ENCODE data around the gene SIRT7.
"Not testable (repeated sequence)": the region's sequence is repeated elsewhere in the genome, so short reads cannot be mapped to it uniquely, and the experiment has no call there.

SIRT7 gene

GRCh38 chr17:81954131-81955057, 36.4 kb upstream of the SIRT7 start:
- no peak for DNase-seq

- not testable (repeated sequence) for DNase-seq
Observed at GRCh38 chr17:81953443-81953842, 35.5 kb upstream of the SIRT7 start.

- DNase-seq: no peak
Observed at GRCh38 chr17:81952792-81953228, 34.8 kb upstream of the SIRT7 start.

GRCh38 chr17:81951785-81952684, 34.1 kb upstream of the SIRT7 start:
- no peak for DNase-seq

GRCh38 chr17:81950501-81950900, 32.5 kb upstream of the SIRT7 start:
- DNase-seq: no peak

GRCh38 chr17:81948635-81949378, 30.8 kb upstream of the SIRT7 start:
- no peak for DNase-seq

GRCh38 chr17:81947189-81947588, 29.2 kb upstream of the SIRT7 start, which contains the start of gene MYADML2:
TSS of gene MYADML2 (minus strand) at chr17:81947233. CDS start at chr17:81941741, 5,492 bp downstream.
- DNase-seq: no peak

GRCh38 chr17:81944858-81945257, 26.9 kb upstream of the SIRT7 start:
- DNase-seq: no peak

GRCh38 chr17:81942167-81942553, 24.2 kb upstream of the SIRT7 start:
- DNase-seq: no peak

GRCh38 chr17:81941484-81942166, 23.6 kb upstream of the SIRT7 start:
- no peak for DNase-seq

GRCh38 chr17:81940538-81941483, 22.8 kb upstream of the SIRT7 start:
- no peak for DNase-seq

- no peak for DNase-seq
Observed at GRCh38 chr17:81939881-81940385, 22.0 kb upstream of the SIRT7 start.

- no peak for DNase-seq
Observed at GRCh38 chr17:81939218-81939617, 21.2 kb upstream of the SIRT7 start.

- no peak for DNase-seq
Observed at GRCh38 chr17:81935709-81936084, 17.7 kb upstream of the SIRT7 start.

GRCh38 chr17:81934850-81935708, 17.1 kb upstream of the SIRT7 start:
- no peak for DNase-seq

- DNase-seq: no peak
Observed at GRCh38 chr17:81934098-81934757, 16.3 kb upstream of the SIRT7 start.

- no peak for DNase-seq
Observed at GRCh38 chr17:81933178-81933699, 15.3 kb upstream of the SIRT7 start.

GRCh38 chr17:81932333-81932983, 14.5 kb upstream of the SIRT7 start:
- no peak for DNase-seq
